Caki2 (cell line): ENCODE data around the gene KRT28. TPM values are rescaled to one million over a fixed set of nuclear protein-coding genes. Genes with fewer than 3 reads are reported as not detected.

Experiments
- total RNA-seq: library from RNA; depleted of rRNA; stranded (reverse); fragments of >200 nt; shearing (Covaris generic); gene quantifications from 2 replicates; pipeline ENCODE4 v1.2.3, GENCODE V29; 2014; ENCODE audit warnings: low replicate concordance; rRNA removed

KRT28 gene
- total RNA-seq, 1 experiment from 2014 or later, result not detected

Other genes starting within 250 kb of the KRT28 start
- not detected in 2 replicates for gene CCR7, start 234.5 kb downstream of the KRT28 start, total RNA-seq
- 45.1 and 56.3 TPM in 2 replicates for gene SMARCE1, start 152.1 kb downstream of the KRT28 start, total RNA-seq
- gene KRT222, start 134.8 kb downstream of the KRT28 start, total RNA-seq, result 3.1 and 6.8 TPM in 2 replicates
- gene KRT24, start 96.2 kb downstream of the KRT28 start, total RNA-seq, result not detected in 2 replicates
- not detected in 2 replicates for gene KRT25, start 44.6 kb downstream of the KRT28 start, total RNA-seq
- gene KRT26, start 27.8 kb downstream of the KRT28 start, total RNA-seq, result not detected in 2 replicates
- not detected in 2 replicates for gene KRT27, start 17.4 kb downstream of the KRT28 start, total RNA-seq
- gene KRT10, start 22.7 kb upstream of the KRT28 start, total RNA-seq, result 75.2 and 76.4 TPM in 2 replicates
- not detected in 2 replicates for gene KRT12, start 67.3 kb upstream of the KRT28 start, total RNA-seq
- 46.7 and 50.0 TPM in 2 replicates for gene KRT20, start 85.3 kb upstream of the KRT28 start, total RNA-seq
- not detected in 2 replicates for gene KRT23, start 137.7 kb upstream of the KRT28 start, total RNA-seq
- not detected in 2 replicates for gene KRT39, start 167.0 kb upstream of the KRT28 start, total RNA-seq
- not detected in 2 replicates for gene KRT40, start 184.4 kb upstream of the KRT28 start, total RNA-seq
- gene KRTAP3-3, start 194.2 kb upstream of the KRT28 start, total RNA-seq, result not detected in 2 replicates
- not detected in 2 replicates for gene KRTAP3-2, start 199.9 kb upstream of the KRT28 start, total RNA-seq
- gene KRTAP3-1, start 209.2 kb upstream of the KRT28 start, total RNA-seq, result not detected in 2 replicates
- gene KRTAP1-5, start 227.2 kb upstream of the KRT28 start, total RNA-seq, result not detected in 2 replicates
- not detected in 2 replicates for gene KRTAP1-4, start 230.2 kb upstream of the KRT28 start, total RNA-seq
- gene KRTAP1-3, start 234.9 kb upstream of the KRT28 start, total RNA-seq, result not detected in 2 replicates
- gene KRTAP1-1, start 241.5 kb upstream of the KRT28 start, total RNA-seq, result not detected in 2 replicates
- not detected in 2 replicates for gene KRTAP2-1, start 247.4 kb upstream of the KRT28 start, total RNA-seq